HG02798 (cell line): ENCODE results near the gene DENND11.

Source experiments
- ATAC-seq: cut with Tn5 transposase; IDR thresholded peaks from one replicate; pipeline ENCODE4 v1.9.1; 2021; ENCODE audit warnings: mild to moderate bottlenecking; ENCODE audit not compliant: unreplicated experiment, poor library complexity

Gene DENND11

GRCh38 chr7:141686670-141687069 lies 15.3 kb downstream of the DENND11 start:
- ATAC-seq: no peak

GRCh38 chr7:141686074-141686473 lies 15.9 kb downstream of the DENND11 start:
- ATAC-seq: no peak

- ATAC-seq: no peak
Measured at GRCh38 chr7:141685285-141686023, 16.5 kb downstream of the DENND11 start.

- ATAC-seq: peak; percentile 55
Measured at GRCh38 chr7:141679014-141679413, 23.0 kb downstream of the DENND11 start.

- no peak for ATAC-seq
Measured at GRCh38 chr7:141676618-141677017, 25.3 kb downstream of the DENND11 start.

- ATAC-seq: no peak
Measured at GRCh38 chr7:141675436-141676215, 26.3 kb downstream of the DENND11 start.

- no peak for ATAC-seq
Measured at GRCh38 chr7:141674702-141675101, 27.3 kb downstream of the DENND11 start.

GRCh38 chr7:141674171-141674671 lies 27.7 kb downstream of the DENND11 start:
- ATAC-seq: no peak

GRCh38 chr7:141673346-141673745 lies 28.6 kb downstream of the DENND11 start:
- no peak for ATAC-seq

GRCh38 chr7:141671705-141672496 lies 30.1 kb downstream of the DENND11 start:
- no peak for ATAC-seq

GRCh38 chr7:141668853-141669252 lies 33.1 kb downstream of the DENND11 start:
- no peak for ATAC-seq

- no peak for ATAC-seq
Measured at GRCh38 chr7:141666071-141666470, 35.9 kb downstream of the DENND11 start.

- ATAC-seq: no peak
Measured at GRCh38 chr7:141665208-141666035, 36.5 kb downstream of the DENND11 start.

GRCh38 chr7:141664450-141664849 lies 37.5 kb downstream of the DENND11 start:
- ATAC-seq: no peak

- no peak for ATAC-seq
Measured at GRCh38 chr7:141663081-141663849, 38.7 kb downstream of the DENND11 start.

GRCh38 chr7:141660259-141660658 lies 41.7 kb downstream of the DENND11 start:
- ATAC-seq: no peak

- ATAC-seq: no peak
Measured at GRCh38 chr7:141659501-141659900, 42.5 kb downstream of the DENND11 start.

GRCh38 chr7:141654551-141654950 lies 47.4 kb downstream of the DENND11 start:
- peak; percentile 72 for ATAC-seq

GRCh38 chr7:141652691-141653090 lies 49.3 kb downstream of the DENND11 start:
- no peak for ATAC-seq
